GM18519 (cell line): Measurements from ENCODE around the gene CAB39.
"Not testable (repeated sequence)": the region's sequence is repeated elsewhere in the genome, so short reads cannot be mapped to it uniquely, and the experiment has no call there.

Source experiments
- ATAC-seq: cut with Tn5 transposase; IDR thresholded peaks from one replicate; pipeline ENCODE4 v1.9.1; 2021; ENCODE audit warnings: mild to moderate bottlenecking, moderate library complexity; ENCODE audit not compliant: unreplicated experiment, low FRiP score

The CAB39 gene

GRCh38 chr2:230713331-230714135 lies 891 bp downstream of the CAB39 start:
- no peak for ATAC-seq

GRCh38 chr2:230714136-230714480 lies 1.5 kb downstream of the CAB39 start:
- no peak for ATAC-seq

- ATAC-seq = no peak
Observed at GRCh38 chr2:230715201-230715600, 2.6 kb downstream of the CAB39 start.

- ATAC-seq = no peak
Observed at GRCh38 chr2:230716588-230716987, 3.9 kb downstream of the CAB39 start.

- ATAC-seq = no peak
Observed at GRCh38 chr2:230717600-230717999, 5.0 kb downstream of the CAB39 start.

GRCh38 chr2:230719340-230719739 lies 6.7 kb downstream of the CAB39 start:
- ATAC-seq = no peak

- ATAC-seq = no peak
Observed at GRCh38 chr2:230721712-230722111, 9.1 kb downstream of the CAB39 start.

- ATAC-seq = no peak
Observed at GRCh38 chr2:230722207-230722885, 9.7 kb downstream of the CAB39 start.

GRCh38 chr2:230723363-230723762 lies 10.7 kb downstream of the CAB39 start:
- no peak for ATAC-seq

- ATAC-seq = not testable (repeated sequence)
Observed at GRCh38 chr2:230724957-230725356, 12.3 kb downstream of the CAB39 start.

GRCh38 chr2:230731512-230731911 lies 18.9 kb downstream of the CAB39 start:
- no peak for ATAC-seq

GRCh38 chr2:230732914-230733401 lies 20.3 kb downstream of the CAB39 start:
- ATAC-seq = no peak

GRCh38 chr2:230734247-230735175 lies 21.9 kb downstream of the CAB39 start:
- no peak for ATAC-seq

GRCh38 chr2:230735884-230736283 lies 23.2 kb downstream of the CAB39 start:
- ATAC-seq = no peak

GRCh38 chr2:230737300-230737699 lies 24.7 kb downstream of the CAB39 start:
- ATAC-seq = no peak

GRCh38 chr2:230737791-230738226 lies 25.2 kb downstream of the CAB39 start:
- no peak for ATAC-seq

- no peak for ATAC-seq
Observed at GRCh38 chr2:230738391-230738811, 25.8 kb downstream of the CAB39 start.

- ATAC-seq = no peak
Observed at GRCh38 chr2:230738924-230739323, 26.3 kb downstream of the CAB39 start.

- ATAC-seq = no peak
Observed at GRCh38 chr2:230739961-230740360, 27.3 kb downstream of the CAB39 start.

GRCh38 chr2:230742781-230743180 lies 30.1 kb downstream of the CAB39 start:
- no peak for ATAC-seq

GRCh38 chr2:230746213-230746612 lies 33.6 kb downstream of the CAB39 start:
- no peak for ATAC-seq
